K562 (cell line): ENCODE results near the gene OTOGL. TPM values are rescaled to one million over a fixed set of nuclear protein-coding genes. Genes with fewer than 3 reads are reported as not detected.

ENCODE experiments used
- ATAC-seq: fragments of 200-7000 bp; cut with Tn5 transposase; 3 replicates; pipeline ENCODE4 v1.9.1; 2020; ENCODE audit warnings: moderate library complexity
- BruUV-seq: library from RNA; stranded (reverse); fragments of 400-500 nt; replicated peaks from 2 replicates; lab custom pipeline; 2021; lab: Mats Ljungman, UMichigan
- CTCF ChIA-PET: fragments of 300-600 bp; formaldehyde crosslinking; extraction: SDS; loops from one replicate; lab custom pipeline; 2021; ENCODE audit warnings: low intra/inter-chr PET ratio; lab: Yijun Ruan, JAX
- POLR2A ChIA-PET: fragments of 300-600, 350-650 bp; sonication (Branson Sonifier 250); formaldehyde crosslinking; extraction: SDS; loops from one replicate; lab custom pipeline; 2021; ENCODE audit warnings: antibody characterized with exemption, inconsistent platforms; lab: Yijun Ruan, JAX
- DNase-seq, 4 experiments: peaks; one replicate each; pipeline versions ENCODE4 v3.0.0 to v3.0.0-alpha.2; 2011 to 2018; ENCODE audit warnings: low spot score in 3 of 4, mixed read lengths in 3 of 4; ENCODE audit errors: extremely low read depth in 1 of 4
- FAIRE-seq: peaks from 2 replicates; lab custom pipeline; 2011; peaks lifted over from hg19 to GRCh38; lab: Jason Lieb, UNC
- H2AFZ ChIP-seq: 2 replicates; pipeline ENCODE4 v1.6.0; 2011; ENCODE audit warnings: low read depth, low read length, control low read depth, inconsistent platforms
- H3K27ac ChIP-seq: fragments of 200-600 bp; 3 replicates; pipeline ENCODE4 v1.8.0; 2011; ENCODE audit warnings: low read depth, mild to moderate bottlenecking, control low read depth, inconsistent platforms, low read length, moderate library complexity, mixed read lengths; ENCODE audit errors: extremely low read depth
- H3K27me3 ChIP-seq, 2 experiments: fragments of 300-600 bp in 1 of 2; 2 replicates in 1 of 2; 3 replicates in 1 of 2; pipeline versions ENCODE4 v1.6.0 to v1.8.0; 2011; ENCODE audit warnings: inconsistent platforms in 2 of 2, low read length in 2 of 2, mild to moderate bottlenecking in 1 of 2, mixed read lengths in 1 of 2, moderate library complexity in 1 of 2; ENCODE audit not compliant: control insufficient read depth in 2 of 2, insufficient read depth in 2 of 2
- H3K36me3 ChIP-seq: fragments of 300-600 bp; 3 replicates; pipeline ENCODE4 v1.8.0; 2011; ENCODE audit warnings: mild to moderate bottlenecking, low read length, inconsistent platforms; ENCODE audit not compliant: control insufficient read depth, insufficient read depth
- H3K4me1 ChIP-seq, 2 experiments: fragments of 200-600 bp in 1 of 2; replicated peaks in 1 of 2; 2 replicates in 1 of 2; 3 replicates in 1 of 2; pipeline versions ENCODE4 v1.5.1 to v1.8.0; 2011; ENCODE audit warnings: inconsistent platforms in 2 of 2, low read length in 2 of 2, mild to moderate bottlenecking in 1 of 2, mixed read lengths in 1 of 2, moderate library complexity in 1 of 2; ENCODE audit not compliant: control insufficient read depth in 2 of 2, insufficient read depth in 2 of 2
- H3K4me2 ChIP-seq: 2 replicates; pipeline ENCODE4 v1.6.1; 2011; ENCODE audit warnings: low read length, control low read depth, inconsistent platforms, mixed read lengths; ENCODE audit not compliant: insufficient read depth
- H3K4me3 ChIP-seq: fragments of 200-600 bp; sonication (generic), shearing (Covaris generic); 2 replicates; pipeline ENCODE4 v1.5.1; 2016; ENCODE audit warnings: control low read depth, inconsistent platforms
- H3K79me2 ChIP-seq: fragments of 200-600 bp; 3 replicates; pipeline ENCODE4 v1.8.0; 2011; ENCODE audit warnings: low read length, inconsistent platforms; ENCODE audit not compliant: control insufficient read depth, insufficient read depth
- H3K9ac ChIP-seq, 2 experiments: 2 replicates each; pipeline versions ENCODE4 v1.6.0 to v1.6.1; 2011; ENCODE audit warnings: low read depth in 2 of 2, low read length in 2 of 2, control low read depth in 1 of 2, inconsistent platforms in 1 of 2, mild to moderate bottlenecking in 1 of 2, mixed read lengths in 1 of 2; ENCODE audit not compliant: insufficient read depth in 1 of 2
- H3K9me1 ChIP-seq: one replicate; pipeline ENCODE4 v1.6.0; 2011; ENCODE audit warnings: inconsistent platforms, mild to moderate bottlenecking, low read length, moderate library complexity; ENCODE audit not compliant: control insufficient read depth, insufficient read depth
- H3K9me3 ChIP-seq: replicated peaks from 2 replicates; pipeline ENCODE4 v1.5.1; 2011; ENCODE audit warnings: low read depth, low read length, inconsistent platforms; ENCODE audit not compliant: control insufficient read depth, insufficient read depth
- H4K20me1 ChIP-seq: replicated peaks from 2 replicates; pipeline ENCODE4 v1.6.1; 2011; ENCODE audit warnings: low read length, inconsistent platforms, mixed read lengths; ENCODE audit not compliant: control insufficient read depth, insufficient read depth
- PHF21A ChIP-seq: fragments of 450-650 bp; IDR thresholded peaks from 2 replicates; pipeline ENCODE4 v1.6.1; 2017; ENCODE audit warnings: low read depth, borderline replicate concordance
- ZNF778 ChIP-seq: fragments of 450-650 bp; formaldehyde crosslinking; IDR thresholded peaks from 2 replicates; pipeline ENCODE4 v1.4.0; 2020; ENCODE audit warnings: mild to moderate bottlenecking, moderate library complexity
- WGBS: fragments of 100-300 bp; shearing (Covaris generic); methylation state at CpG from one replicate; pipeline ENCODE4 v1.1.6; 2016; ENCODE audit warnings: low coverage, mixed read lengths; ENCODE audit not compliant: insufficient coverage; ENCODE audit errors: missing lambda C conversion rate; 5-methylcytosine and 5-hydroxymethylcytosine counted together
- in situ Hi-C: fragments of 300-500 bp; cut with MboI; formaldehyde crosslinking; loops from 4 replicates; pipeline ENCODE4 v1.15.0; 2018; ENCODE audit warnings: inconsistent platforms, mixed read lengths
- intact Hi-C: fragments of 100-400 bp; cut with micrococcal nuclease; formaldehyde crosslinking; loops from 2 replicates; pipeline ENCODE4 v1.14.2; 2022
- polyA plus RNA-seq, 8 experiments: library from polyadenylated mRNA; depleted of rRNA in 4 of 8; stranded (reverse) in 5 of 8; unstranded in 3 of 8; fragments of >200 nt; fragmentation: Nextera tagmentation in 2 of 8; fragmentation: Illumina TruSeq in 1 of 8; extraction: Ambion mirVana in 2 of 8; extraction: Trizol in 1 of 8; gene quantifications; 2 replicates each; pipeline versions ENCODE4 v1.2.1 to v1.2.3, GENCODE V29; 2011 to 2014; ENCODE audit warnings: inconsistent platforms in 1 of 8, missing spikeins in 1 of 8
- total RNA-seq, 7 experiments: library from RNA; depleted of rRNA in 6 of 7; stranded (reverse); fragments of >200 nt in 6 of 7; fragmentation: Illumina TruSeq in 2 of 7; extraction: Trizol in 2 of 7; gene quantifications; 2 replicates each; pipeline versions ENCODE4 v1.2.1 to v1.2.3, GENCODE V29; 2011 to 2021; ENCODE audit warnings: low replicate concordance in 1 of 7
- TF ChIP-seq, protein P1 (sequence below): sonication (generic); formaldehyde crosslinking; IDR thresholded peaks from 2 replicates; pipeline ENCODE4 v1.8.0; 2023; ENCODE audit warnings: mild to moderate bottlenecking, missing genetic modification reagents
- TF ChIP-seq, protein P2 (sequence below), 2 experiments: fragments of 150-350 bp in 1 of 2; IDR thresholded peaks; 2 replicates each; pipeline ENCODE4 v1.6.1; 2012 to 2016; ENCODE audit warnings: low read depth in 2 of 2, low read length in 2 of 2, mild to moderate bottlenecking in 1 of 2, moderate library complexity in 1 of 2
- TF ChIP-seq, protein P3 (sequence below): sonication (generic); formaldehyde crosslinking; IDR thresholded peaks from 2 replicates; pipeline ENCODE4 v1.8.0; 2022; ENCODE audit warnings: mild to moderate bottlenecking, missing genetic modification reagents, borderline replicate concordance

Gene OTOGL
- total and polyA plus RNA-seq, 9 of the 15 experiments (the other 6 are each of a cell fraction or from before 2014, with no cell fraction given) = 0.02 to 0.03 TPM; not detected in 7

DNA sequence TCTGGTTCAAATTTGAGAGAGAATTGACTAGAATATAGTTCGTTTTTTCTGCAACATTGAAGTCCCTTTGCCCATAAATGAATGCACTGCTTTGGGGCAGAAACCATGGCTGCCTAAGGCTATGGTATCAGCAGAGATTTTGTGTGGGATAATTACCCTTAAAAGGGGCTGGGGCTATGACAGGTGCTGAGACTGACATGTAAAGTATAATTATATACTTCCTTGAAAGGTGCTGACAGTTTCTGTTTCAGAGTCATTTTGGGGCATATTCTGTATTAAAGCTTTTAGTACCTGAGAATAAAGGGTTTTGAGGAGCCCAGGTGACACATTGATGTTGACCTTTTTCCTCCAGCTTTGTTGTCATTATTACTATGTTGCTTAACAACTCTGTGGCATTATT, 194.4 kb downstream of the OTOGL start:
- FAIRE-seq = no peak

More for the DNA sequence above, 194.4 kb downstream of the OTOGL start:
- Histone ChIP-seq H3K4me1 (no peaks in the 10 kb centered on the region), H3K9me1 (no peaks in the 10 kb centered on the region), H4K20me1 (no peaks in the 10 kb centered on the region), H2AFZ (no peak overlapping the region), H3K79me2 (no peaks in the 10 kb centered on the region), H3K4me3 (no peak overlapping the region), H3K27ac (no peak overlapping the region), H3K27me3 (no peaks in the 10 kb centered on the region), H3K9ac (no peak overlapping the region), H3K4me2 (no peak overlapping the region), H3K9me3 (no peaks in the 10 kb centered on the region), H3K36me3 (no peaks in the 10 kb centered on the region)
- WGBS = 0% methylated on average over 1 of the region's 1 CpG
- TF ChIP-seq, protein P1, sequence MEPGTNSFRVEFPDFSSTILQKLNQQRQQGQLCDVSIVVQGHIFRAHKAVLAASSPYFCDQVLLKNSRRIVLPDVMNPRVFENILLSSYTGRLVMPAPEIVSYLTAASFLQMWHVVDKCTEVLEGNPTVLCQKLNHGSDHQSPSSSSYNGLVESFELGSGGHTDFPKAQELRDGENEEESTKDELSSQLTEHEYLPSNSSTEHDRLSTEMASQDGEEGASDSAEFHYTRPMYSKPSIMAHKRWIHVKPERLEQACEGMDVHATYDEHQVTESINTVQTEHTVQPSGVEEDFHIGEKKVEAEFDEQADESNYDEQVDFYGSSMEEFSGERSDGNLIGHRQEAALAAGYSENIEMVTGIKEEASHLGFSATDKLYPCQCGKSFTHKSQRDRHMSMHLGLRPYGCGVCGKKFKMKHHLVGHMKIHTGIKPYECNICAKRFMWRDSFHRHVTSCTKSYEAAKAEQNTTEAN (CRISPR knock-in tag) = no peak
- TF ChIP-seq, protein P2, sequence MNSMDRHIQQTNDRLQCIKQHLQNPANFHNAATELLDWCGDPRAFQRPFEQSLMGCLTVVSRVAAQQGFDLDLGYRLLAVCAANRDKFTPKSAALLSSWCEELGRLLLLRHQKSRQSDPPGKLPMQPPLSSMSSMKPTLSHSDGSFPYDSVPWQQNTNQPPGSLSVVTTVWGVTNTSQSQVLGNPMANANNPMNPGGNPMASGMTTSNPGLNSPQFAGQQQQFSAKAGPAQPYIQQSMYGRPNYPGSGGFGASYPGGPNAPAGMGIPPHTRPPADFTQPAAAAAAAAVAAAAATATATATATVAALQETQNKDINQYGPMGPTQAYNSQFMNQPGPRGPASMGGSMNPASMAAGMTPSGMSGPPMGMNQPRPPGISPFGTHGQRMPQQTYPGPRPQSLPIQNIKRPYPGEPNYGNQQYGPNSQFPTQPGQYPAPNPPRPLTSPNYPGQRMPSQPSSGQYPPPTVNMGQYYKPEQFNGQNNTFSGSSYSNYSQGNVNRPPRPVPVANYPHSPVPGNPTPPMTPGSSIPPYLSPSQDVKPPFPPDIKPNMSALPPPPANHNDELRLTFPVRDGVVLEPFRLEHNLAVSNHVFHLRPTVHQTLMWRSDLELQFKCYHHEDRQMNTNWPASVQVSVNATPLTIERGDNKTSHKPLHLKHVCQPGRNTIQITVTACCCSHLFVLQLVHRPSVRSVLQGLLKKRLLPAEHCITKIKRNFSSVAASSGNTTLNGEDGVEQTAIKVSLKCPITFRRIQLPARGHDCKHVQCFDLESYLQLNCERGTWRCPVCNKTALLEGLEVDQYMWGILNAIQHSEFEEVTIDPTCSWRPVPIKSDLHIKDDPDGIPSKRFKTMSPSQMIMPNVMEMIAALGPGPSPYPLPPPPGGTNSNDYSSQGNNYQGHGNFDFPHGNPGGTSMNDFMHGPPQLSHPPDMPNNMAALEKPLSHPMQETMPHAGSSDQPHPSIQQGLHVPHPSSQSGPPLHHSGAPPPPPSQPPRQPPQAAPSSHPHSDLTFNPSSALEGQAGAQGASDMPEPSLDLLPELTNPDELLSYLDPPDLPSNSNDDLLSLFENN (IDR thresholded peaks at IDR 0.05; ENCODE audit: low read depth in 2 of 2, low read length in 2 of 2) = no peak
- TF ChIP-seq ZNF778 (CRISPR knock-in tag) (no peak), PHF21A (no peak)
- TF ChIP-seq, protein P3, sequence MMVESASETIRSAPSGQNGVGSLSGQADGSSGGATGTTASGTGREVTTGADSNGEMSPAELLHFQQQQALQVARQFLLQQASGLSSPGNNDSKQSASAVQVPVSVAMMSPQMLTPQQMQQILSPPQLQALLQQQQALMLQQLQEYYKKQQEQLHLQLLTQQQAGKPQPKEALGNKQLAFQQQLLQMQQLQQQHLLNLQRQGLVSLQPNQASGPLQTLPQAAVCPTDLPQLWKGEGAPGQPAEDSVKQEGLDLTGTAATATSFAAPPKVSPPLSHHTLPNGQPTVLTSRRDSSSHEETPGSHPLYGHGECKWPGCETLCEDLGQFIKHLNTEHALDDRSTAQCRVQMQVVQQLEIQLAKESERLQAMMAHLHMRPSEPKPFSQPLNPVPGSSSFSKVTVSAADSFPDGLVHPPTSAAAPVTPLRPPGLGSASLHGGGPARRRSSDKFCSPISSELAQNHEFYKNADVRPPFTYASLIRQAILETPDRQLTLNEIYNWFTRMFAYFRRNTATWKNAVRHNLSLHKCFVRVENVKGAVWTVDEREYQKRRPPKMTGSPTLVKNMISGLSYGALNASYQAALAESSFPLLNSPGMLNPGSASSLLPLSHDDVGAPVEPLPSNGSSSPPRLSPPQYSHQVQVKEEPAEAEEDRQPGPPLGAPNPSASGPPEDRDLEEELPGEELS (CRISPR knock-in tag) = no peak
- no peak for DNase-seq
- in situ Hi-C loops (no loop called here), intact Hi-C loops (no loop called here)
- ChIA-PET CTCF (no interaction called here), POLR2A (no interaction called here)
- BruUV-seq = no TSS peak
- ATAC-seq = no peak
